Urinary bladder (tissue), 4 donors: ENCODE data around the gene RCBTB2. TPM values are rescaled to one million over a fixed set of nuclear protein-coding genes. Genes with fewer than 3 reads are reported as not detected.

Experiments used
- DNase-seq: peaks from one replicate; pipeline ENCODE4 v3.0.0-alpha.2; 2015; ENCODE audit errors: extremely low spot score
- H3K27ac ChIP-seq: one replicate; pipeline ENCODE4 v1.5.1; 2013; ENCODE audit warnings: low read depth, mild to moderate bottlenecking, moderate library complexity
- H3K36me3 ChIP-seq: one replicate; pipeline ENCODE4 v1.6.1; 2013; ENCODE audit warnings: mild to moderate bottlenecking, moderate library complexity; ENCODE audit not compliant: insufficient read depth
- H3K4me1 ChIP-seq: one replicate; pipeline ENCODE4 v1.6.1; 2013; ENCODE audit warnings: mild to moderate bottlenecking, moderate library complexity; ENCODE audit not compliant: insufficient read depth
- H3K4me3 ChIP-seq: one replicate; pipeline ENCODE4 v1.5.1; 2013; ENCODE audit warnings: low read depth, low read length
- WGBS: extraction: QIAGEN DNeasy Blood & Tissue Kit; methylation state at CpG from one replicate; pipeline ENCODE4 v1.1.7; 2013; 5-methylcytosine and 5-hydroxymethylcytosine counted together
- polyA plus RNA-seq: library from polyadenylated mRNA; stranded (reverse); fragments of 200-250 nt; gene quantifications from one replicate; pipeline ENCODE4 v1.2.3, GENCODE V29; 2013
- total RNA-seq: library from RNA; depleted of rRNA; stranded (reverse); fragments of >200 nt; gene quantifications from one replicate; pipeline ENCODE4 v1.2.3, GENCODE V29; 2014
- donor health status: healthy with polysubstance abuse.
- donor health status: healthy.

The RCBTB2 gene
- total and polyA plus RNA-seq, 2 donors: 16.9 to 36.0 TPM

- peak overlapping the region; percentile 64 for H3K4me3 ChIP-seq
- H3K4me1 ChIP-seq: no peaks in the 10 kb centered on the region
- WGBS: 31% methylated on average over 19 of the region's 19 CpGs
- H3K27ac ChIP-seq: peak overlapping the region; percentile 98
- peak; percentile 29 for DNase-seq
- H3K36me3 ChIP-seq: no peaks in the 10 kb centered on the region
Observed at GRCh38 chr13:48531416-48532255, 1.2 kb downstream of the RCBTB2 start.

- H3K36me3 ChIP-seq: no peaks in the 10 kb centered on the region
- no peak for DNase-seq
- no peaks in the 10 kb centered on the region for H3K4me1 ChIP-seq
- no peak overlapping the region for H3K4me3 ChIP-seq
- WGBS: 91% methylated on average over 6 of the region's 6 CpGs
- H3K27ac ChIP-seq: no peak overlapping the region
Observed at GRCh38 chr13:48530833-48531232, 2.0 kb downstream of the RCBTB2 start.

GRCh38 chr13:48528720-48529119 is 4.2 kb downstream of the RCBTB2 start:
- Histone ChIP-seq H3K4me3 (no peak overlapping the region), H3K27ac (no peak overlapping the region), H3K36me3 (no peaks in the 10 kb centered on the region), H3K4me1 (no peaks in the 10 kb centered on the region)
- 93% methylated on average over 3 of the region's 3 CpGs for WGBS
- no peak for DNase-seq

GRCh38 chr13:48527955-48528354 is 4.9 kb downstream of the RCBTB2 start:
- no peak overlapping the region for H3K4me3 ChIP-seq
- WGBS: 81% methylated on average over 2 of the region's 2 CpGs
- H3K36me3 ChIP-seq: no peaks in the 10 kb centered on the region
- no peaks in the 10 kb centered on the region for H3K4me1 ChIP-seq
- H3K27ac ChIP-seq: no peak overlapping the region
- no peak for DNase-seq

- no peak overlapping the region for H3K27ac ChIP-seq
- peaks cover 2% of the 10 kb centered on the region for H3K36me3 ChIP-seq
- WGBS: 90% methylated on average over 10 of the region's 10 CpGs
- DNase-seq: no peak
- H3K4me1 ChIP-seq: no peaks in the 10 kb centered on the region
- no peak overlapping the region for H3K4me3 ChIP-seq
Observed at GRCh38 chr13:48526286-48526685, 6.6 kb downstream of the RCBTB2 start.

GRCh38 chr13:48518083-48518482 is 14.8 kb downstream of the RCBTB2 start:
- no peak for DNase-seq
- H3K36me3 ChIP-seq: peaks cover 2% of the 10 kb centered on the region
- no peak overlapping the region for H3K27ac ChIP-seq
- WGBS: 94% methylated on average over 1 of the region's 1 CpG
- H3K4me1 ChIP-seq: no peaks in the 10 kb centered on the region
- H3K4me3 ChIP-seq: no peak overlapping the region

GRCh38 chr13:48515732-48516131 is 17.1 kb downstream of the RCBTB2 start:
- 93% methylated on average over 6 of the region's 6 CpGs for WGBS
- DNase-seq: no peak
- Histone ChIP-seq H3K27ac (no peak overlapping the region), H3K4me1 (no peaks in the 10 kb centered on the region), H3K36me3 (no peaks in the 10 kb centered on the region), H3K4me3 (no peak overlapping the region)

GRCh38 chr13:48514793-48515192 is 18.1 kb downstream of the RCBTB2 start:
- no peaks in the 10 kb centered on the region for H3K36me3 ChIP-seq
- no peaks in the 10 kb centered on the region for H3K4me1 ChIP-seq
- no peak overlapping the region for H3K4me3 ChIP-seq
- WGBS: 97% methylated on average over 4 of the region's 4 CpGs
- no peak for DNase-seq
- no peak overlapping the region for H3K27ac ChIP-seq

GRCh38 chr13:48511621-48512230 is 21.2 kb downstream of the RCBTB2 start:
- Histone ChIP-seq H3K4me3 (no peak overlapping the region), H3K27ac (no peak overlapping the region), H3K36me3 (no peaks in the 10 kb centered on the region), H3K4me1 (no peaks in the 10 kb centered on the region)
- WGBS: 74% methylated on average over 10 of the region's 10 CpGs
- no peak for DNase-seq

GRCh38 chr13:48510698-48511097 is 22.2 kb downstream of the RCBTB2 start:
- WGBS: 89% methylated on average over 5 of the region's 5 CpGs
- Histone ChIP-seq H3K27ac (no peak overlapping the region), H3K4me1 (no peaks in the 10 kb centered on the region), H3K36me3 (no peaks in the 10 kb centered on the region), H3K4me3 (no peak overlapping the region)
- no peak for DNase-seq

- H3K27ac ChIP-seq: peak overlapping the region; percentile 67
- H3K4me3 ChIP-seq: no peak overlapping the region
- no peak for DNase-seq
- H3K4me1 ChIP-seq: no peaks in the 10 kb centered on the region
- H3K36me3 ChIP-seq: no peaks in the 10 kb centered on the region
- WGBS: 87% methylated on average over 6 of the region's 6 CpGs
Observed at GRCh38 chr13:48508011-48508410, 24.9 kb downstream of the RCBTB2 start.

- H3K36me3 ChIP-seq: no peaks in the 10 kb centered on the region
- no peaks in the 10 kb centered on the region for H3K4me1 ChIP-seq
- WGBS: 86% methylated on average over 10 of the region's 10 CpGs
- DNase-seq: no peak
- H3K4me3 ChIP-seq: no peak overlapping the region
- H3K27ac ChIP-seq: no peak overlapping the region
Observed at GRCh38 chr13:48507021-48507420, 25.9 kb downstream of the RCBTB2 start.

GRCh38 chr13:48506092-48506701 is 26.7 kb downstream of the RCBTB2 start:
- no peaks in the 10 kb centered on the region for H3K36me3 ChIP-seq
- H3K4me3 ChIP-seq: no peak overlapping the region
- no peaks in the 10 kb centered on the region for H3K4me1 ChIP-seq
- H3K27ac ChIP-seq: peak overlapping the region; percentile 59
- DNase-seq: no peak
- WGBS: 75% methylated on average over 14 of the region's 14 CpGs

- H3K27ac ChIP-seq: peak overlapping the region; percentile 59
- H3K4me1 ChIP-seq: no peaks in the 10 kb centered on the region
- no peak overlapping the region for H3K4me3 ChIP-seq
- DNase-seq: no peak
- whole genome bisulfite sequencing: 62% methylated on average over 11 of the region's 11 CpGs
- H3K36me3 ChIP-seq: no peaks in the 10 kb centered on the region
Observed at GRCh38 chr13:48505597-48506091, 27.2 kb downstream of the RCBTB2 start.
